K562 (cell line): ENCODE results near the gene DEPDC4. TPM values are rescaled to one million over a fixed set of nuclear protein-coding genes. Genes with fewer than 3 reads are reported as not detected.

Source experiments
- CBX2 ChIP-seq: fragments of 200-600 bp; sonication (generic); IDR thresholded peaks from one replicate; pipeline ENCODE4 v1.6.1; 2012; ENCODE audit warnings: mild to moderate bottlenecking, low read length, inconsistent platforms; ENCODE audit not compliant: insufficient read depth, poor library complexity, severe bottlenecking
- CREM ChIP-seq: IDR thresholded peaks from 2 replicates; pipeline ENCODE4 v1.6.1; 2014; ENCODE audit warnings: antibody characterized with exemption, low read depth
- CXXC5 ChIP-seq: fragments of 250-450 bp; sonication (Bioruptor Pico); IDR thresholded peaks from 2 replicates; pipeline ENCODE4 v1.8.0; 2022; ENCODE audit warnings: inconsistent platforms, mild to moderate bottlenecking, moderate library complexity
- ELF2 ChIP-seq: fragments of 250-450 bp; sonication (Bioruptor Pico); IDR thresholded peaks from 2 replicates; pipeline ENCODE4 v1.5.0; 2021; ENCODE audit warnings: mild to moderate bottlenecking
- EZH2 ChIP-seq: IDR thresholded peaks from 2 replicates; pipeline ENCODE4 v1.6.1; 2012; ENCODE audit warnings: low read depth, mild to moderate bottlenecking, inconsistent platforms, low read length, borderline replicate concordance
- GABPA ChIP-seq: fragments of 200-800 bp; sonication (Bioruptor generic); conservative IDR thresholded peaks from 2 replicates; pipeline ENCODE4 v1.6.1; 2016; ENCODE audit warnings: low read depth, missing genetic modification characterization, missing compliant biosample characterization
- HSF4 ChIP-seq: fragments of 250-450 bp; sonication (Bioruptor Pico); IDR thresholded peaks from 2 replicates; pipeline ENCODE4 v2.1.2; 2022; ENCODE audit warnings: mild to moderate bottlenecking, moderate library complexity, borderline replicate concordance
- IFI16 ChIP-seq: fragments of 250-450 bp; sonication (Bioruptor Pico); IDR thresholded peaks from 2 replicates; pipeline ENCODE4 v2.1.2; 2022; ENCODE audit warnings: mild to moderate bottlenecking, inconsistent platforms
- KLF1 ChIP-seq: fragments of 450-650 bp; IDR thresholded peaks from 2 replicates; pipeline ENCODE4 v1.6.1; 2016; ENCODE audit warnings: missing genetic modification characterization, missing compliant biosample characterization
- MTF1 ChIP-seq: fragments of 250-450 bp; sonication (Bioruptor Pico); IDR thresholded peaks from 2 replicates; pipeline ENCODE4 v1.9.0; 2021; ENCODE audit warnings: moderate library complexity, mild to moderate bottlenecking, inconsistent platforms, borderline replicate concordance
- NFIC ChIP-seq: fragments of 450-650 bp; IDR thresholded peaks from 2 replicates; pipeline ENCODE4 v1.6.1; 2017; ENCODE audit warnings: mild to moderate bottlenecking, inconsistent platforms
- PHF20 ChIP-seq: fragments of 450-650 bp; IDR thresholded peaks from 2 replicates; pipeline ENCODE4 v1.6.1; 2018; ENCODE audit not compliant: partially characterized antibody
- RFX1 ChIP-seq: fragments of 450-650 bp; IDR thresholded peaks from 2 replicates; pipeline ENCODE4 v1.6.1; 2016; ENCODE audit warnings: mild to moderate bottlenecking, moderate library complexity
- RUNX1 ChIP-seq: sonication (generic); IDR thresholded peaks from 2 replicates; pipeline ENCODE4 v1.6.1; 2016; ENCODE audit warnings: antibody characterized with exemption, low read depth
- SLC30A9 ChIP-seq: fragments of 250-450 bp; sonication (Bioruptor Pico); IDR thresholded peaks from 2 replicates; pipeline ENCODE4 v1.8.0; 2022; ENCODE audit warnings: mild to moderate bottlenecking, moderate library complexity
- SRSF3 ChIP-seq: fragments of 200-400 bp; formaldehyde crosslinking; IDR thresholded peaks from 2 replicates; pipeline ENCODE4 v1.6.1; 2016; ENCODE audit warnings: mild to moderate bottlenecking, low read length, moderate library complexity; ENCODE audit not compliant: insufficient read depth
- TCFL5 ChIP-seq: fragments of 250-450 bp; sonication (Bioruptor Pico); conservative IDR thresholded peaks from 2 replicates; pipeline ENCODE4 v1.6.1; 2021; ENCODE audit warnings: mild to moderate bottlenecking, moderate library complexity, matching md5 sums
- THRA ChIP-seq: fragments of 450-650 bp; IDR thresholded peaks from 2 replicates; pipeline ENCODE4 v1.6.1; 2017; ENCODE audit warnings: mild to moderate bottlenecking, moderate library complexity
- ZFP91 ChIP-seq: sonication (generic); formaldehyde crosslinking; IDR thresholded peaks from 2 replicates; pipeline ENCODE4 v1.8.0; 2022; ENCODE audit warnings: mild to moderate bottlenecking, missing genetic modification reagents
- ZNF134 ChIP-seq: fragments of 250-450 bp; sonication (Bioruptor Pico); conservative IDR thresholded peaks from 2 replicates; pipeline ENCODE4 v1.4.0; 2020
- ZNF184 ChIP-seq: sonication (generic); formaldehyde crosslinking; IDR thresholded peaks from 2 replicates; pipeline ENCODE4 v1.5.0; 2020; ENCODE audit warnings: missing genetic modification reagents
- ZNF354B ChIP-seq: fragments of 250-450 bp; sonication (Bioruptor Pico); IDR thresholded peaks from 2 replicates; pipeline ENCODE4 v1.4.0; 2020
- ZNF639 ChIP-seq, 2 experiments: fragments of 200-800 bp in 1 of 2; sonication (Bioruptor generic) in 1 of 2; sonication (generic) in 1 of 2; formaldehyde crosslinking in 1 of 2; IDR thresholded peaks in 1 of 2; conservative IDR thresholded peaks in 1 of 2; 2 replicates each; pipeline versions ENCODE4 v1.5.0 to v1.6.1; 2016 to 2020; ENCODE audit warnings: missing compliant biosample characterization in 1 of 2, missing genetic modification characterization in 1 of 2, missing genetic modification reagents in 1 of 2
- ZNF766 ChIP-seq: fragments of 200-800 bp; sonication (Bioruptor generic); conservative IDR thresholded peaks from 2 replicates; pipeline ENCODE4 v1.6.1; 2016; ENCODE audit warnings: missing genetic modification characterization, missing compliant biosample characterization
- polyA plus RNA-seq, 8 experiments: library from polyadenylated mRNA; depleted of rRNA in 4 of 8; stranded (reverse) in 5 of 8; unstranded in 3 of 8; fragments of >200 nt; fragmentation: Nextera tagmentation in 2 of 8; fragmentation: Illumina TruSeq in 1 of 8; extraction: Ambion mirVana in 2 of 8; extraction: Trizol in 1 of 8; gene quantifications; 2 replicates each; pipeline versions ENCODE4 v1.2.1 to v1.2.3, GENCODE V29; 2011 to 2014; ENCODE audit warnings: inconsistent platforms in 1 of 8, missing spikeins in 1 of 8
- total RNA-seq, 7 experiments: library from RNA; depleted of rRNA in 6 of 7; stranded (reverse); fragments of >200 nt in 6 of 7; fragmentation: Illumina TruSeq in 2 of 7; extraction: Trizol in 2 of 7; gene quantifications; 2 replicates each; pipeline versions ENCODE4 v1.2.1 to v1.2.3, GENCODE V29; 2011 to 2021; ENCODE audit warnings: low replicate concordance in 1 of 7

The DEPDC4 gene
- total and polyA plus RNA-seq, 9 of the 15 experiments (the other 6 are each of a cell fraction or from before 2014, with no cell fraction given) = 3.6 to 13.2 (median 7.4) TPM

- TF ChIP-seq RFX1 (peak; percentile 41; the same call in 1 of the 2 replicates), ZNF354B (CRISPR knock-in tag) (no peak), EZH2 (no peak), SLC30A9 (CRISPR knock-in tag) (no peak), ZNF766 (CRISPR knock-in tag) (peak; percentile 53; the same call in 1 of the 2 replicates), NFIC (peak; percentile 79), ZNF134 (CRISPR knock-in tag) (no peak), CBX2 (no peak), RUNX1 (no peak), MTF1 (no peak), ZNF184 (CRISPR knock-in tag) (no peak), ELF2 (CRISPR knock-in tag) (no peak), ZFP91 (no peak), CXXC5 (CRISPR knock-in tag) (0 out of 2 replicates have a peak, but pooled peaks have one; percentile 35), CREM (peak; percentile 94), IFI16 (no peak), TCFL5 (CRISPR knock-in tag) (no peak), THRA (no peak), HSF4 (CRISPR knock-in tag) (no peak), KLF1 (no peak), GABPA (tag) (peak; percentile 94), ZNF639 (CRISPR knock-in tag; conservative IDR thresholded peaks at IDR 0.05 in 1 of 2, IDR thresholded peaks at IDR 0.05 in 1 of 2) (peak in 1 of 2 experiments; percentile 93; a peak in 2 of 4 replicates), PHF20 (peak; percentile 26), SRSF3 (no peak)
These were observed at the start of gene DEPDC4, which contains the start of gene SCYL2 (continued) for GRCh38 chr12:100266835-100267602.
